H9 (cell line): ENCODE results near the gene NCOA5. TPM values are rescaled to one million over a fixed set of nuclear protein-coding genes. Genes with fewer than 3 reads are reported as not detected.

ENCODE experiments used
- DNase-seq: peaks from one replicate; pipeline ENCODE4 v3.0.0-alpha.2; 2017
- H2AFZ ChIP-seq: one replicate; pipeline ENCODE4 v1.6.1; 2013; ENCODE audit warnings: mild to moderate bottlenecking, low read length, control low read depth, moderate library complexity
- H2AK5ac ChIP-seq: 2 replicates; pipeline ENCODE4 v1.6.1; 2013; ENCODE audit warnings: low read length, control low read depth, mixed read lengths; ENCODE audit not compliant: insufficient read length
- H2BK120ac ChIP-seq: one replicate; pipeline ENCODE4 v1.6.1; 2013; ENCODE audit warnings: low read depth, mild to moderate bottlenecking, low read length, control low read depth, inconsistent platforms; ENCODE audit not compliant: poor library complexity, severe bottlenecking
- H2BK12ac ChIP-seq: 2 replicates; pipeline ENCODE4 v1.6.1; 2013; ENCODE audit warnings: low read length, control low read depth, mixed read lengths, low read depth; ENCODE audit not compliant: insufficient read length
- H2BK15ac ChIP-seq: 2 replicates; pipeline ENCODE4 v1.6.1; 2013; ENCODE audit warnings: low read depth, low read length, control low read depth
- H2BK20ac ChIP-seq: one replicate; pipeline ENCODE4 v1.6.1; 2013; ENCODE audit warnings: low read depth, mild to moderate bottlenecking, low read length, control low read depth, inconsistent platforms; ENCODE audit not compliant: poor library complexity, severe bottlenecking
- H2BK5ac ChIP-seq: 2 replicates; pipeline ENCODE4 v1.6.1; 2013; ENCODE audit warnings: low read length, control low read depth, mixed read lengths; ENCODE audit not compliant: insufficient read length
- H3K14ac ChIP-seq: 2 replicates; pipeline ENCODE4 v1.6.1; 2013; ENCODE audit warnings: low read length, control low read depth; ENCODE audit not compliant: insufficient read depth
- H3K18ac ChIP-seq: 2 replicates; pipeline ENCODE4 v1.6.1; 2013; ENCODE audit warnings: low read depth, mild to moderate bottlenecking, mixed read lengths, low read length, control low read depth; ENCODE audit not compliant: insufficient read length
- H3K23ac ChIP-seq: 2 replicates; pipeline ENCODE4 v1.6.1; 2013; ENCODE audit warnings: low read length, control low read depth, mixed read lengths, low read depth; ENCODE audit not compliant: insufficient read length
- H3K23me2 ChIP-seq: 2 replicates; pipeline ENCODE4 v1.6.1; 2013; ENCODE audit warnings: low read depth, mild to moderate bottlenecking, mixed read lengths, low read length, control low read depth; ENCODE audit not compliant: insufficient read length, poor library complexity, severe bottlenecking
- H3K27ac ChIP-seq: 2 replicates; pipeline ENCODE4 v1.5.1; 2013; ENCODE audit warnings: low read length, control low read depth, mixed read lengths, low read depth; ENCODE audit not compliant: insufficient read length
- H3K27me3 ChIP-seq: 2 replicates; pipeline ENCODE4 v1.6.1; 2013; ENCODE audit warnings: low read length, control low read depth, inconsistent platforms; ENCODE audit not compliant: insufficient read depth
- H3K4ac ChIP-seq: 2 replicates; pipeline ENCODE4 v1.6.1; 2013; ENCODE audit warnings: low read depth, mild to moderate bottlenecking, control low read depth, inconsistent platforms, low read length, moderate library complexity
- H3K4me1 ChIP-seq: 2 replicates; pipeline ENCODE4 v1.6.1; 2013; ENCODE audit warnings: low read length, control low read depth, inconsistent platforms; ENCODE audit not compliant: insufficient read depth
- H3K4me2 ChIP-seq: 2 replicates; pipeline ENCODE4 v1.6.1; 2013; ENCODE audit warnings: low read length, control low read depth, mixed read lengths; ENCODE audit not compliant: insufficient read length, insufficient read depth
- H3K56ac ChIP-seq: 2 replicates; pipeline ENCODE4 v1.6.1; 2013; ENCODE audit warnings: low read depth, mild to moderate bottlenecking, mixed read lengths, low read length, control low read depth; ENCODE audit not compliant: insufficient read length
- H3K79me1 ChIP-seq: 2 replicates; pipeline ENCODE4 v1.6.1; 2013; ENCODE audit warnings: low read depth, mild to moderate bottlenecking, moderate library complexity, low read length, control low read depth, inconsistent platforms; ENCODE audit not compliant: insufficient read depth, poor library complexity, severe bottlenecking
- H3K79me2 ChIP-seq: 2 replicates; pipeline ENCODE4 v1.6.1; 2013; ENCODE audit warnings: low read length, control low read depth, inconsistent platforms; ENCODE audit not compliant: insufficient read depth
- H3K9ac ChIP-seq: 2 replicates; pipeline ENCODE4 v1.6.1; 2013; ENCODE audit warnings: low read length, control low read depth, mixed read lengths; ENCODE audit not compliant: insufficient read length; ENCODE audit errors: extremely low read depth
- H3K9me3 ChIP-seq: one replicate; pipeline ENCODE4 v1.6.1; 2013; ENCODE audit warnings: low read depth, low read length, inconsistent platforms; ENCODE audit not compliant: control insufficient read depth
- H3T11ph ChIP-seq: one replicate; pipeline ENCODE4 v1.6.1; 2013; ENCODE audit warnings: mild to moderate bottlenecking, low read length, control low read depth, inconsistent platforms
- H4K20me1 ChIP-seq: one replicate; pipeline ENCODE4 v1.6.1; 2013; ENCODE audit not compliant: control insufficient read depth, insufficient read length, insufficient read depth
- H4K5ac ChIP-seq: 2 replicates; pipeline ENCODE4 v1.6.1; 2013; ENCODE audit warnings: low read depth, mild to moderate bottlenecking, mixed read lengths, low read length, control low read depth; ENCODE audit not compliant: insufficient read length
- H4K8ac ChIP-seq: replicated peaks from 2 replicates; pipeline ENCODE4 v1.6.1; 2013; ENCODE audit warnings: low read length, control low read depth, mixed read lengths, low read depth; ENCODE audit not compliant: insufficient read length
- H4K91ac ChIP-seq: 2 replicates; pipeline ENCODE4 v1.6.1; 2013; ENCODE audit warnings: low read depth, mild to moderate bottlenecking, moderate library complexity, mixed read lengths, low read length, control low read depth; ENCODE audit not compliant: insufficient read length
- H3K27ac Mint-ChIP-seq, 3 experiments: 2 replicates in 2 of 3; 3 replicates in 1 of 3; pipeline ENCODE4 v1.8.0; 2020 to 2021; ENCODE audit warnings: mixed read lengths in 3 of 3, mild to moderate bottlenecking in 1 of 3, moderate library complexity in 1 of 3
- H3K27me3 Mint-ChIP-seq: 2 replicates; pipeline ENCODE4 v1.8.0; 2021; ENCODE audit warnings: low read depth, mild to moderate bottlenecking, moderate library complexity, mixed read lengths
- H3K36me3 Mint-ChIP-seq, 3 experiments: 2 replicates in 2 of 3; 3 replicates in 1 of 3; pipeline ENCODE4 v1.8.0; 2020 to 2021; ENCODE audit warnings: low read depth in 3 of 3, mixed read lengths in 3 of 3; ENCODE audit not compliant: insufficient read depth in 1 of 3
- H3K4me1 Mint-ChIP-seq, 2 experiments: 2 replicates each; pipeline ENCODE4 v1.8.0; 2020; ENCODE audit warnings: mixed read lengths in 2 of 2
- H3K4me3 Mint-ChIP-seq, 2 experiments: 2 replicates in 1 of 2; 3 replicates in 1 of 2; pipeline ENCODE4 v1.8.0; 2020 to 2021; ENCODE audit warnings: mild to moderate bottlenecking in 2 of 2, mixed read lengths in 2 of 2, moderate library complexity in 1 of 2
- H3K9me3 Mint-ChIP-seq, 2 experiments: 2 replicates in 1 of 2; 3 replicates in 1 of 2; pipeline ENCODE4 v1.8.0; 2020; ENCODE audit warnings: mild to moderate bottlenecking in 2 of 2, mixed read lengths in 2 of 2, moderate library complexity in 1 of 2
- WGBS: extraction: QIAGEN DNeasy Blood & Tissue Kit; methylation state at CpG from one replicate; pipeline ENCODE4 v1.1.7; 2013; ENCODE audit warnings: missing lambda C conversion rate, low lambda C conversion rate, mixed read lengths; ENCODE audit not compliant: insufficient read length; ENCODE audit errors: extremely low coverage; 5-methylcytosine and 5-hydroxymethylcytosine counted together
- total RNA-seq: library from RNA; stranded (reverse); gene quantifications from 2 replicates; pipeline ENCODE4 v1.2.1, GENCODE V29; 2021
- TF ChIP-seq, protein P1 (sequence below): fragments of 200-600 bp; sonication (generic); conservative IDR thresholded peaks from 3 replicates; pipeline ENCODE4 v1.8.0; 2021; ENCODE audit warnings: antibody characterized with exemption, mild to moderate bottlenecking

Gene NCOA5
- total RNA-seq, 1 experiment from 2014 or later: 55.7 TPM

DNA sequence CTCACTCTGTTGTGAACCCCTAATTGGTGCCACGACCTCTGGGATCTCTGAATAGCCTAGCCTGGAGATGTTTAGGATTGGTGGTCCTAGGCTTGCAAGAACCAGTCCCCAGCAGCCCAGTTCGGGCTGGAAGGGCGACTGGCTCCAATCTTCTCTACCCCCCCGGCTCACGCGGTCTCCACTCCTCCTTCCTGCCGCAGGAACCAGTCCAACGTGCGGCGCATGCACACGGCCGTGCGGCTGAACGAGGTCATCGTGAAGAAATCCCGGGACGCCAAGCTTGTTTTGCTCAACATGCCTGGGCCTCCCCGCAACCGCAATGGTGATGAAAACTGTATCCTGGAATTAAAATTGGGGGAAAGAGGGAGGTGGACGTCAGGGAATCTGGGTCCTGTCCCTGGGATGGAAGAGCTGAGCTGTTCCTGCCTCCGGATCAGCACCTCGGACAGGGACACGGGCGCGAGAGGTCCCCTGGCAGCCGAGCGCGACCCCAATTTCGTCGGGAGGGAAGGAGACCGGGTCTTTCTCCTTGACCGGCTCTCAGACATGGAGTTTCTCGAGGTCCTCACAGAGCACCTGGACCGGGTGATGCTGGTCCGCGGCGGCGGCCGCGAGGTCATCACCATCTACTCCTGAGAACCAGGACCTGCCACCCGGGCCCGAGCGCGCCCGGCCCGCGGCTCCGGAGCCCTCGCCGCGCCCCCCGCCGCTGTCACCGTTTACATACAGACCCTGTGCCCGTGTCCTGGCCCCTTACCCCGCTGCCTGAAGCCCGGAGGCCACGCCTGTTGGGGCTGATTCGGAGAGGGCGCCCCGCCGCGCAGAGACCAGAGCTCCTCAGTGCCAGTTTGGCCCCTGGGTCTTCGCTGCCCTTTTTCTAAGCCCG, 32.5 kb downstream of the NCOA5 start:
- Histone ChIP-seq H2BK15ac (no peak overlapping the region), H3K27me3 (peaks cover 25% of the 10 kb centered on the region; the same call in 1 of the 2 replicates), H3K56ac (no peak overlapping the region), H3K79me2 (no peaks in the 10 kb centered on the region), H4K91ac (no peak overlapping the region), H4K8ac (no peak overlapping the region), H3K4me1 (peaks cover 4% of the 10 kb centered on the region; the same call in 1 of the 2 replicates), H2BK5ac (no peak overlapping the region), H3T11ph (no peak overlapping the region), H2BK20ac (no peak overlapping the region), H3K23ac (no peak overlapping the region), H2AFZ (no peak overlapping the region), H3K9ac (no peak overlapping the region), H3K27ac (no peak overlapping the region), H2AK5ac (no peak overlapping the region), H4K5ac (no peak overlapping the region), H3K23me2 (peaks cover 18% of the 10 kb centered on the region), H4K20me1 (no peaks in the 10 kb centered on the region), H3K4ac (no peak overlapping the region), H3K9me3 (no peaks in the 10 kb centered on the region), H3K79me1 (no peaks in the 10 kb centered on the region), H2BK12ac (no peak overlapping the region), H2BK120ac (no peak overlapping the region), H3K14ac (no peak overlapping the region), H3K18ac (no peak overlapping the region), H3K4me2 (peak overlapping the region; percentile 75)
- Mint-ChIP-seq H3K27me3 (peaks cover 77% of the 10 kb centered on the region), H3K9me3 (no peaks in the 10 kb centered on the region), H3K36me3 (peaks cover 12 to 13% (median 13%) of the 10 kb centered on the region in 3 experiments; a peak in 6 of 7 replicates), H3K4me3 (peak overlapping the region; percentile 38 to 67), H3K4me1 (peaks cover 19 to 28% of the 10 kb centered on the region in 2 experiments), H3K27ac (no peak overlapping the region)
- TF ChIP-seq, protein P1, sequence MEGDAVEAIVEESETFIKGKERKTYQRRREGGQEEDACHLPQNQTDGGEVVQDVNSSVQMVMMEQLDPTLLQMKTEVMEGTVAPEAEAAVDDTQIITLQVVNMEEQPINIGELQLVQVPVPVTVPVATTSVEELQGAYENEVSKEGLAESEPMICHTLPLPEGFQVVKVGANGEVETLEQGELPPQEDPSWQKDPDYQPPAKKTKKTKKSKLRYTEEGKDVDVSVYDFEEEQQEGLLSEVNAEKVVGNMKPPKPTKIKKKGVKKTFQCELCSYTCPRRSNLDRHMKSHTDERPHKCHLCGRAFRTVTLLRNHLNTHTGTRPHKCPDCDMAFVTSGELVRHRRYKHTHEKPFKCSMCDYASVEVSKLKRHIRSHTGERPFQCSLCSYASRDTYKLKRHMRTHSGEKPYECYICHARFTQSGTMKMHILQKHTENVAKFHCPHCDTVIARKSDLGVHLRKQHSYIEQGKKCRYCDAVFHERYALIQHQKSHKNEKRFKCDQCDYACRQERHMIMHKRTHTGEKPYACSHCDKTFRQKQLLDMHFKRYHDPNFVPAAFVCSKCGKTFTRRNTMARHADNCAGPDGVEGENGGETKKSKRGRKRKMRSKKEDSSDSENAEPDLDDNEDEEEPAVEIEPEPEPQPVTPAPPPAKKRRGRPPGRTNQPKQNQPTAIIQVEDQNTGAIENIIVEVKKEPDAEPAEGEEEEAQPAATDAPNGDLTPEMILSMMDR: no peak
- DNase-seq: peak; percentile 79
- WGBS: no CpG with 5 or more reads among the region's 65 CpGs
